HEK293 (cell line): Measurements from ENCODE around the gene FIBP.

Experiments used
- CTCF ChIA-PET: fragments of 350-600 bp; formaldehyde crosslinking; extraction: SDS; loops from one replicate; lab custom pipeline; 2021; ENCODE audit warnings: antibody characterized with exemption; lab: Yijun Ruan, JAX
- POLR2A ChIA-PET: fragments of 300-600 bp; formaldehyde crosslinking; extraction: SDS; loops from one replicate; lab custom pipeline; 2020; ENCODE audit warnings: antibody characterized with exemption, inconsistent platforms; lab: Yijun Ruan, JAX
- H3K27ac ChIP-seq: fragments of 200-500 bp; sonication (Bioruptor generic); 2 replicates; pipeline ENCODE4 v1.5.1; 2014; ENCODE audit warnings: low read depth, low read length, control low read depth, inconsistent platforms; ENCODE audit errors: extremely low read depth
- H3K36me3 ChIP-seq, 2 experiments: fragments of 200-500 bp in 1 of 2; sonication (Bioruptor generic) in 1 of 2; 1 replicate in 1 of 2; 2 replicates in 1 of 2; pipeline ENCODE4 v1.5.1; 2014 to 2017; ENCODE audit warnings: inconsistent platforms in 2 of 2, low read length in 2 of 2; ENCODE audit not compliant: control insufficient read depth in 2 of 2, insufficient read depth in 1 of 2
- H3K4me1 ChIP-seq: fragments of 200-500 bp; sonication (Bioruptor generic); 2 replicates; pipeline ENCODE4 v1.5.1; 2014; ENCODE audit warnings: mild to moderate bottlenecking, low read length, inconsistent platforms; ENCODE audit not compliant: control insufficient read depth, insufficient read depth
- H3K4me3 ChIP-seq: 2 replicates; pipeline ENCODE4 v1.5.1; 2011; ENCODE audit warnings: low read depth, mild to moderate bottlenecking, control low read depth, low read length, moderate library complexity
- H3K9me3 ChIP-seq: fragments of 200-500 bp; sonication (Bioruptor generic); 2 replicates; pipeline ENCODE4 v1.5.1; 2014; ENCODE audit warnings: low read depth, low read length, inconsistent platforms; ENCODE audit not compliant: control insufficient read depth, insufficient read depth
- BCL6B ChIP-seq: fragments of 450-650 bp; formaldehyde crosslinking; IDR thresholded peaks from 2 replicates; pipeline ENCODE4 v1.5.1; 2017; ENCODE audit warnings: missing biosample characterization, missing genetic modification characterization
- GLIS1 ChIP-seq: fragments of 450-650 bp; formaldehyde crosslinking; IDR thresholded peaks from 2 replicates; pipeline ENCODE4 v1.5.1; 2016; ENCODE audit warnings: missing biosample characterization, missing genetic modification characterization
- HOXC10 ChIP-seq: sonication (generic); formaldehyde crosslinking; IDR thresholded peaks from 2 replicates; pipeline ENCODE4 v1.8.1; 2023; ENCODE audit warnings: mild to moderate bottlenecking, missing genetic modification reagents
- KLF17 ChIP-seq: fragments of 450-650 bp; formaldehyde crosslinking; IDR thresholded peaks from 2 replicates; pipeline ENCODE4 v1.5.1; 2016; ENCODE audit warnings: missing biosample characterization, missing genetic modification characterization
- KLF7 ChIP-seq: fragments of 450-650 bp; formaldehyde crosslinking; IDR thresholded peaks from 2 replicates; pipeline ENCODE4 v1.5.1; 2016; ENCODE audit warnings: missing biosample characterization, missing genetic modification characterization, borderline replicate concordance
- SP2 ChIP-seq: fragments of 450-650 bp; formaldehyde crosslinking; IDR thresholded peaks from 2 replicates; pipeline ENCODE4 v1.5.1; 2016; ENCODE audit warnings: missing biosample characterization, missing genetic modification characterization
- SP3 ChIP-seq: fragments of 450-650 bp; formaldehyde crosslinking; IDR thresholded peaks from 2 replicates; pipeline ENCODE4 v1.5.1; 2016; ENCODE audit warnings: missing biosample characterization, missing genetic modification characterization
- WT1 ChIP-seq: fragments of 450-650 bp; formaldehyde crosslinking; IDR thresholded peaks from 2 replicates; pipeline ENCODE4 v1.5.1; 2016; ENCODE audit warnings: missing biosample characterization, missing genetic modification characterization
- ZBTB10 ChIP-seq: fragments of 450-650 bp; formaldehyde crosslinking; IDR thresholded peaks from 2 replicates; pipeline ENCODE4 v1.5.1; 2016; ENCODE audit warnings: missing biosample characterization, missing genetic modification characterization
- ZBTB20 ChIP-seq: fragments of 450-650 bp; formaldehyde crosslinking; IDR thresholded peaks from 2 replicates; pipeline ENCODE4 v1.5.1; 2016; ENCODE audit warnings: missing biosample characterization, missing genetic modification characterization
- ZBTB8A ChIP-seq: fragments of 450-650 bp; formaldehyde crosslinking; IDR thresholded peaks from 2 replicates; pipeline ENCODE4 v1.5.1; 2016; ENCODE audit warnings: missing biosample characterization, missing genetic modification characterization
- ZFHX2 ChIP-seq: fragments of 450-650 bp; formaldehyde crosslinking; conservative IDR thresholded peaks from 2 replicates; pipeline ENCODE4 v1.5.1; 2016; ENCODE audit warnings: missing biosample characterization, missing genetic modification characterization
- ZNF24 ChIP-seq: fragments of 450-650 bp; formaldehyde crosslinking; IDR thresholded peaks from 2 replicates; pipeline ENCODE4 v1.5.1; 2016; ENCODE audit warnings: missing biosample characterization, missing genetic modification characterization
- ZNF335 ChIP-seq: fragments of 450-650 bp; formaldehyde crosslinking; conservative IDR thresholded peaks from 2 replicates; pipeline ENCODE4 v1.5.1; 2016; ENCODE audit warnings: missing biosample characterization, missing genetic modification characterization
- ZNF398 ChIP-seq: fragments of 450-650 bp; formaldehyde crosslinking; IDR thresholded peaks from 2 replicates; pipeline ENCODE4 v1.5.1; 2017; ENCODE audit warnings: missing biosample characterization, missing genetic modification characterization
- ZNF488 ChIP-seq: fragments of 450-650 bp; formaldehyde crosslinking; IDR thresholded peaks from 2 replicates; pipeline ENCODE4 v1.5.1; 2016; ENCODE audit warnings: missing biosample characterization, missing genetic modification characterization
- ZNF585B ChIP-seq: fragments of 450-650 bp; formaldehyde crosslinking; IDR thresholded peaks from 2 replicates; pipeline ENCODE4 v1.5.1; 2016; ENCODE audit warnings: missing biosample characterization, missing genetic modification characterization
- ZNF600 ChIP-seq: fragments of 450-650 bp; formaldehyde crosslinking; IDR thresholded peaks from 2 replicates; pipeline ENCODE4 v1.5.1; 2016; ENCODE audit warnings: missing biosample characterization, missing genetic modification characterization
- ZNF654 ChIP-seq: fragments of 450-650 bp; formaldehyde crosslinking; IDR thresholded peaks from 2 replicates; pipeline ENCODE4 v1.5.1; 2016; ENCODE audit warnings: low read depth, missing biosample characterization, missing genetic modification characterization
- ZNF692 ChIP-seq: fragments of 450-650 bp; formaldehyde crosslinking; IDR thresholded peaks from 2 replicates; pipeline ENCODE4 v1.5.1; 2016; ENCODE audit warnings: missing biosample characterization, missing genetic modification characterization
- ZNF76 ChIP-seq: fragments of 450-650 bp; formaldehyde crosslinking; IDR thresholded peaks from 2 replicates; pipeline ENCODE4; 2016; ENCODE audit warnings: low read depth, missing biosample characterization, missing genetic modification characterization, borderline replicate concordance
- ZNF785 ChIP-seq: fragments of 450-650 bp; formaldehyde crosslinking; IDR thresholded peaks from 2 replicates; pipeline ENCODE4 v1.5.1; 2016; ENCODE audit warnings: missing biosample characterization, missing genetic modification characterization
- ZNF791 ChIP-seq: fragments of 450-650 bp; formaldehyde crosslinking; IDR thresholded peaks from 2 replicates; pipeline ENCODE4 v1.5.1; 2016; ENCODE audit warnings: missing biosample characterization, missing genetic modification characterization
- ZNF843 ChIP-seq: fragments of 450-650 bp; formaldehyde crosslinking; IDR thresholded peaks from 2 replicates; pipeline ENCODE4 v1.5.1; 2016; ENCODE audit warnings: missing biosample characterization, missing genetic modification characterization
- ZSCAN30 ChIP-seq: fragments of 450-650 bp; IDR thresholded peaks from 2 replicates; pipeline ENCODE4 v1.5.1; 2018; ENCODE audit warnings: missing biosample characterization, mild to moderate bottlenecking, missing genetic modification characterization, moderate library complexity

The FIBP gene

GRCh38 chr11:65900125-65900898, 12.0 kb upstream of the FIBP start, which contains the start of gene FOSL1 (continued):
- no peak for TF ChIP-seq ZBTB10
- no peak for TF ChIP-seq ZNF654 (tag by site-specific recombination)
- no peak for TF ChIP-seq KLF17 (tag by site-specific recombination)
- peak; percentile 87 for TF ChIP-seq ZSCAN30 (tag by site-specific recombination)
- TF ChIP-seq ZNF585B (tag by site-specific recombination): no peak
- TF ChIP-seq ZFHX2 (tag by site-specific recombination): 0 out of 2 replicates have a peak, but pooled peaks have one; percentile 51
- TF ChIP-seq ZNF24 (tag by site-specific recombination): no peak

- Histone ChIP-seq H3K27ac (peak overlapping the region; percentile 25; the same call in 1 of the 2 replicates), H3K9me3 (no peaks in the 10 kb centered on the region), H3K36me3 (peaks cover 0 to 3% of the 10 kb centered on the region in 2 experiments; a peak in 1 of 3 replicates), H3K4me3 (peak overlapping the region; percentile 62), H3K4me1 (no peaks in the 10 kb centered on the region)
- CTCF ChIA-PET: interaction anchor here (1.7 to 3.5 kb wide), 3 partner anchors 11 to 15 kb away, joined by 7 to 36 read pairs (median 18); partner anchors contain the start of genes CCDC85B and FIBP
- POLR2A ChIA-PET: interaction anchor here (0.7 to 4.9 kb wide), 3 partner anchors 10 to 788 kb away, joined by 3 to 74 read pairs (median 7); partner anchors contain the start of genes CCDC85B, FIBP and TM7SF2
- TF ChIP-seq WT1 (tag by site-specific recombination) (peak; percentile 62), SP3 (peak; percentile 46; the same call in 1 of the 2 replicates), BCL6B (tag by site-specific recombination) (no peak), ZNF600 (tag by site-specific recombination) (peak; percentile 59), ZNF692 (tag by site-specific recombination) (peak; percentile 25; the same call in 1 of the 2 replicates), KLF7 (tag by site-specific recombination) (no peak), GLIS1 (tag by site-specific recombination) (peak; percentile 52), ZNF488 (tag by site-specific recombination) (no peak), ZNF791 (tag by site-specific recombination) (no peak), ZNF335 (tag by site-specific recombination) (peak; percentile 65), ZNF785 (tag by site-specific recombination) (no peak), ZNF398 (tag by site-specific recombination) (peak; percentile 67; the same call in 1 of the 2 replicates), ZNF76 (tag by site-specific recombination) (no peak), ZBTB20 (tag by site-specific recombination) (peak; percentile 93; the same call in 1 of the 2 replicates), HOXC10 (CRISPR knock-in tag) (no peak), ZBTB8A (tag by site-specific recombination) (peak; percentile 99), SP2 (tag by site-specific recombination) (peak; percentile 57), ZNF843 (tag by site-specific recombination) (peak; percentile 40; the same call in 1 of the 2 replicates)
These were observed 11.3 kb upstream of the FIBP start for GRCh38 chr11:65899356-65900124.
